ENCODE data around the gene CYP3A5. TPM values are rescaled to one million over a fixed set of nuclear protein-coding genes. Genes with fewer than 3 reads are reported as not detected.
"Not testable (repeated sequence)": the region's sequence is repeated elsewhere in the genome, so short reads cannot be mapped to it uniquely, and the experiment has no call there.

CYP3A5 gene
- 1 to 10 TPM; 1.2 to 2.0 (median 1.3) TPM for polyA plus RNA-seq (ENCODE audit: insufficient read length in 4 of 4)

- no peak for DNase-seq (ENCODE audit: low read depth in 4 of 4, low spot score in 3 of 4)
These were observed at the start of gene CYP3A5 for GRCh38 chr7:99679400-99680191. Gene CYP3A5 (minus strand): TSS chr7:99679996. CDS start chr7:99679896, 100 bp downstream.

- DNase-seq (ENCODE audit: low read depth in 4 of 4, low spot score in 3 of 4): no peak
These were observed 48.8 kb upstream of the CYP3A5 start for GRCh38 chr7:99728615-99729014.

- DNase-seq (ENCODE audit: low read depth in 4 of 4, low spot score in 3 of 4): not testable (repeated sequence)
These were observed 43.4 kb upstream of the CYP3A5 start for GRCh38 chr7:99723201-99723600.

- no peak for DNase-seq (ENCODE audit: low read depth in 4 of 4, low spot score in 3 of 4)
These were observed 41.2 kb upstream of the CYP3A5 start for GRCh38 chr7:99720800-99721595.

- DNase-seq (ENCODE audit: low read depth in 4 of 4, low spot score in 3 of 4): peak in 1 of 4 donors; percentile 5
These were observed 40.4 kb upstream of the CYP3A5 start for GRCh38 chr7:99719996-99720769.

GRCh38 chr7:99713995-99714570 lies 34.3 kb upstream of the CYP3A5 start:
- DNase-seq (ENCODE audit: low read depth in 4 of 4, low spot score in 3 of 4): no peak

- DNase-seq (ENCODE audit: low read depth in 4 of 4, low spot score in 3 of 4): no peak
These were observed 30.2 kb upstream of the CYP3A5 start for GRCh38 chr7:99709838-99710578.

GRCh38 chr7:99709260-99709659 lies 29.5 kb upstream of the CYP3A5 start:
- DNase-seq (ENCODE audit: low read depth in 4 of 4, low spot score in 3 of 4): no peak

GRCh38 chr7:99707096-99707495 lies 27.3 kb upstream of the CYP3A5 start:
- DNase-seq (ENCODE audit: low read depth in 4 of 4, low spot score in 3 of 4): no peak

- no peak for DNase-seq (ENCODE audit: low read depth in 4 of 4, low spot score in 3 of 4)
These were observed 20.1 kb upstream of the CYP3A5 start for GRCh38 chr7:99699946-99700345.

- DNase-seq (ENCODE audit: low read depth in 4 of 4, low spot score in 3 of 4): not testable (repeated sequence)
These were observed 19.3 kb upstream of the CYP3A5 start for GRCh38 chr7:99698867-99699730.

- DNase-seq (ENCODE audit: low read depth in 4 of 4, low spot score in 3 of 4): no peak
These were observed 15.1 kb upstream of the CYP3A5 start for GRCh38 chr7:99694912-99695304.

GRCh38 chr7:99694201-99694911 lies 14.6 kb upstream of the CYP3A5 start:
- DNase-seq (ENCODE audit: low read depth in 4 of 4, low spot score in 3 of 4): no peak

- DNase-seq (ENCODE audit: low read depth in 4 of 4, low spot score in 3 of 4): peak in 1 of 4 donors; percentile 2
These were observed 13.8 kb upstream of the CYP3A5 start for GRCh38 chr7:99693427-99694200.

- no peak for DNase-seq (ENCODE audit: low read depth in 4 of 4, low spot score in 3 of 4)
These were observed 13.3 kb upstream of the CYP3A5 start for GRCh38 chr7:99693100-99693426.

GRCh38 chr7:99692563-99692962 lies 12.8 kb upstream of the CYP3A5 start:
- not testable (repeated sequence) for DNase-seq (ENCODE audit: low read depth in 4 of 4, low spot score in 3 of 4)

GRCh38 chr7:99691658-99692057 lies 11.9 kb upstream of the CYP3A5 start:
- not testable (repeated sequence) for DNase-seq (ENCODE audit: low read depth in 4 of 4, low spot score in 3 of 4)

GRCh38 chr7:99690918-99691317 lies 11.1 kb upstream of the CYP3A5 start:
- DNase-seq (ENCODE audit: low read depth in 4 of 4, low spot score in 3 of 4): not testable (repeated sequence)
